A549 (cell line): ENCODE data around the gene CCDC160. TPM values are rescaled to one million over a fixed set of nuclear protein-coding genes. Genes with fewer than 3 reads are reported as not detected.
"Not testable (repeated sequence)": the region's sequence is repeated elsewhere in the genome, so short reads cannot be mapped to it uniquely, and the experiment has no call there.

ENCODE experiments used
- ATAC-seq, 2 experiments: fragments of 200-7000 bp in 1 of 2; fragments of >200 bp in 1 of 2; cut with Nextera tagmentation in 1 of 2; cut with Tn5 transposase in 1 of 2; 3 replicates each; pipeline versions ENCODE4 v1.8.0 to v1.9.1; 2018 to 2020; ENCODE audit warnings: mild to moderate bottlenecking in 1 of 2, moderate library complexity in 1 of 2
- CTCF ChIA-PET: fragments of 300-600 bp; sonication (Branson Sonifier 250); formaldehyde crosslinking; extraction: SDS; loops from one replicate; lab custom pipeline; 2021; ENCODE audit warnings: antibody characterized with exemption, inconsistent platforms; lab: Yijun Ruan, JAX
- POLR2A ChIA-PET: fragments of 350-600 bp; formaldehyde crosslinking; extraction: SDS; loops from one replicate; lab custom pipeline; 2021; ENCODE audit warnings: antibody characterized with exemption, inconsistent platforms; lab: Yijun Ruan, JAX
- DNase-seq, 2 experiments: peaks; one replicate each; pipeline versions ENCODE4 v3.0.0 to v3.0.0-alpha.2; 2011 to 2016; ENCODE audit warnings: low read depth in 1 of 2, low spot score in 1 of 2
- FAIRE-seq: peaks from 2 replicates; lab custom pipeline; 2011; peaks lifted over from hg19 to GRCh38; lab: Jason Lieb, UNC
- H3K27ac ChIP-seq, 2 experiments: fragments of >200 bp; sonication (Bioruptor Twin); formaldehyde crosslinking; 3 replicates each; pipeline ENCODE4 v1.5.1; 2016 to 2017
- H3K4me1 ChIP-seq: fragments of >200 bp; sonication (Bioruptor Twin); formaldehyde crosslinking; 3 replicates; pipeline ENCODE4 v1.6.1; 2016
- H3K4me2 ChIP-seq: fragments of >200 bp; sonication (Bioruptor Twin); formaldehyde crosslinking; 3 replicates; pipeline ENCODE4 v1.6.1; 2016
- H3K4me3 ChIP-seq: fragments of >200 bp; sonication (Bioruptor Twin); formaldehyde crosslinking; 3 replicates; pipeline ENCODE4 v1.5.1; 2016
- H3K9me3 ChIP-seq: fragments of >200 bp; sonication (Bioruptor Twin); formaldehyde crosslinking; 3 replicates; pipeline ENCODE4 v1.6.1; 2016
- CBX2 ChIP-seq: fragments of 200-600 bp; sonication (generic); IDR thresholded peaks from 2 replicates; pipeline ENCODE4 v1.6.1; 2016; ENCODE audit warnings: low read depth, mild to moderate bottlenecking, borderline replicate concordance
- CBX8 ChIP-seq: fragments of 200-600 bp; sonication (generic); IDR thresholded peaks from 2 replicates; pipeline ENCODE4 v1.6.1; 2016
- CHD2 ChIP-seq: fragments of 150-350 bp; IDR thresholded peaks from 2 replicates; pipeline ENCODE4 v1.6.1; 2014; ENCODE audit warnings: low read length; ENCODE audit not compliant: partially characterized antibody
- CHD4 ChIP-seq: fragments of 200-600 bp; sonication (generic); IDR thresholded peaks from 2 replicates; pipeline ENCODE4 v1.6.1; 2016; ENCODE audit warnings: antibody characterized with exemption, mild to moderate bottlenecking, borderline replicate concordance
- FOXS1 ChIP-seq: fragments of 250-450 bp; sonication (Bioruptor Pico); IDR thresholded peaks from 2 replicates; pipeline ENCODE4 v1.5.0; 2020; ENCODE audit warnings: mild to moderate bottlenecking, moderate library complexity
- GATA3 ChIP-seq: IDR thresholded peaks from 2 replicates; pipeline ENCODE4 v1.6.1; 2012; ENCODE audit warnings: borderline replicate concordance
- HES2 ChIP-seq: fragments of >200 bp; sonication (Bioruptor Twin); formaldehyde crosslinking; IDR thresholded peaks from 2 replicates; pipeline ENCODE4 v1.6.1; 2016
- JUN ChIP-seq, 2 experiments: fragments of >200 bp; sonication (Bioruptor Twin); formaldehyde crosslinking; IDR thresholded peaks; 2 replicates in 1 of 2; 3 replicates in 1 of 2; pipeline ENCODE4 v1.6.1; 2016 to 2017
- JUNB ChIP-seq: fragments of >200 bp; sonication (Bioruptor Twin); formaldehyde crosslinking; IDR thresholded peaks from 2 replicates; pipeline ENCODE4 v1.6.1; 2016
- KDM1A ChIP-seq: fragments of 200-600 bp; sonication (generic); IDR thresholded peaks from 2 replicates; pipeline ENCODE4 v1.6.1; 2016; ENCODE audit warnings: low read depth, mild to moderate bottlenecking
- MAX ChIP-seq: IDR thresholded peaks from 2 replicates; pipeline ENCODE4 v1.6.1; 2012
- MAZ ChIP-seq: fragments of 150-350 bp; IDR thresholded peaks from 2 replicates; pipeline ENCODE4 v1.6.1; 2014; ENCODE audit warnings: antibody characterized with exemption, low read depth, low read length, borderline replicate concordance
- POLR2AphosphoS2 ChIP-seq: conservative IDR thresholded peaks from 2 replicates; pipeline ENCODE4 v1.6.1; 2012; ENCODE audit warnings: low read length, improper control_type of control experiment, inconsistent platforms
- RAD21 ChIP-seq, 2 experiments: fragments of >200 bp in 1 of 2; sonication (Bioruptor Twin) in 1 of 2; formaldehyde crosslinking in 1 of 2; IDR thresholded peaks in 1 of 2; conservative IDR thresholded peaks in 1 of 2; 2 replicates in 1 of 2; 3 replicates in 1 of 2; pipeline ENCODE4 v1.6.1; 2012 to 2018; ENCODE audit warnings: inconsistent platforms in 1 of 2
- RFX5 ChIP-seq: fragments of 450-650 bp; IDR thresholded peaks from 2 replicates; pipeline ENCODE4 v1.7.1; 2014; ENCODE audit warnings: antibody characterized with exemption, mild to moderate bottlenecking, moderate library complexity
- SMC3 ChIP-seq: fragments of >200 bp; sonication (Bioruptor Twin); formaldehyde crosslinking; IDR thresholded peaks from 3 replicates; pipeline ENCODE4 v1.6.1; 2018; ENCODE audit warnings: inconsistent platforms
- TFCP2L1 ChIP-seq: fragments of 250-450 bp; sonication (Bioruptor Pico); IDR thresholded peaks from 2 replicates; pipeline ENCODE4 v1.5.0; 2021; ENCODE audit warnings: mild to moderate bottlenecking
- TP53 ChIP-seq: fragments of 250-450 bp; sonication (Bioruptor Pico); IDR thresholded peaks from 2 replicates; pipeline ENCODE4 v1.5.0; 2021; ENCODE audit warnings: mild to moderate bottlenecking, moderate library complexity
- ZC3H11A ChIP-seq: fragments of 450-650 bp; IDR thresholded peaks from 2 replicates; pipeline ENCODE4 v1.6.1; 2014; ENCODE audit warnings: antibody characterized with exemption, mild to moderate bottlenecking
- ZFP36 ChIP-seq: fragments of 450-650 bp; IDR thresholded peaks from 2 replicates; pipeline ENCODE4 v1.6.1; 2014; ENCODE audit warnings: borderline replicate concordance; ENCODE audit not compliant: partially characterized antibody
- WGBS: methylation state at CpG from one replicate; pipeline ENCODE4 v1.1.6; 2017; ENCODE audit errors: missing lambda C conversion rate; 5-methylcytosine and 5-hydroxymethylcytosine counted together
- polyA plus RNA-seq, 4 experiments: library from polyadenylated mRNA; depleted of rRNA in 3 of 4; stranded (reverse); fragments of >200 nt; fragmentation: RNase III in 1 of 4; extraction: RNeasy Plus Mini Kit Qiagen cat#74134 plus additional on column Dnase treatment in 1 of 4; gene quantifications; 2 replicates in 3 of 4; 3 replicates in 1 of 4; pipeline ENCODE4 v1.2.3, GENCODE V29; 2011 to 2017

CCDC160 gene
- polyA plus RNA-seq, 2 of the 4 experiments (the other 2 are of a cell fraction) = 0.09 TPM; not detected in 1

GRCh38 chrX:134194915-134195314, 42.1 kb upstream of the CCDC160 start:
- WGBS = 58% methylated on average over 6 of the region's 6 CpGs
- Histone ChIP-seq H3K4me2 (no peak overlapping the region), H3K27ac (no peak overlapping the region), H3K9me3 (no peaks in the 10 kb centered on the region), H3K4me3 (no peak overlapping the region), H3K4me1 (no peaks in the 10 kb centered on the region)
- DNase-seq (no peak), ATAC-seq (no peak), FAIRE-seq (no peak)
- no peak for TF ChIP-seq MAX
- TF ChIP-seq POLR2AphosphoS2 = no peak
- CTCF ChIA-PET = no interaction called here
- POLR2A ChIA-PET = no interaction called here

GRCh38 chrX:134202561-134202960, 34.4 kb upstream of the CCDC160 start:
- Histone ChIP-seq H3K4me2 (no peak overlapping the region), H3K27ac (no peak overlapping the region), H3K4me3 (no peak overlapping the region), H3K9me3 (no peaks in the 10 kb centered on the region), H3K4me1 (no peaks in the 10 kb centered on the region)
- no peak for DNase-seq
- 0% methylated on average over 1 of the region's 1 CpG for WGBS
- ChIA-PET CTCF (interaction anchor here (1.1 kb wide), 1 partner anchor 15 kb away, joined by 3 read pairs; no protein-coding TSS in a partner anchor), POLR2A (no interaction called here)
- TF ChIP-seq ZFP36 (no peak), KDM1A (no peak), GATA3 (no peak), CHD2 (no peak)
- FAIRE-seq = no peak
- no peak for ATAC-seq

GRCh38 chrX:134206221-134206620, 30.8 kb upstream of the CCDC160 start:
- FAIRE-seq = no peak
- ATAC-seq = no peak
- no peaks in the 10 kb centered on the region for H3K4me1 ChIP-seq
- peaks cover 6% of the 10 kb centered on the region; the same call in 1 of the 3 replicates for H3K9me3 ChIP-seq
- no peak for TF ChIP-seq RAD21 (conservative IDR thresholded peaks at IDR 0.05 in 1 of 2, IDR thresholded peaks at IDR 0.05 in 1 of 2)
- TF ChIP-seq HES2 = no peak
- TF ChIP-seq CBX2 = no peak
- TF ChIP-seq CBX8 = no peak
- no peak for TF ChIP-seq JUNB
- H3K27ac ChIP-seq = no peak overlapping the region
- DNase-seq = no peak
- ChIA-PET POLR2A (no interaction called here), CTCF (no interaction called here)
- H3K4me3 ChIP-seq = no peak overlapping the region
- WGBS = 3% methylated on average over 3 of the region's 3 CpGs
- H3K4me2 ChIP-seq = no peak overlapping the region

- no peak overlapping the region for H3K4me3 ChIP-seq
- ChIA-PET POLR2A (no interaction called here), CTCF (no interaction called here)
- no peak overlapping the region for H3K27ac ChIP-seq
- H3K9me3 ChIP-seq = peaks cover 6% of the 10 kb centered on the region; the same call in 1 of the 3 replicates
- no peak overlapping the region for H3K4me2 ChIP-seq
- no peaks in the 10 kb centered on the region for H3K4me1 ChIP-seq
- no peak for TF ChIP-seq JUN (IDR thresholded peaks at IDR 0.05)
- ATAC-seq = no peak
- no peak for FAIRE-seq
- no peak for DNase-seq
Observed at GRCh38 chrX:134210465-134210864, 26.5 kb upstream of the CCDC160 start.

GRCh38 chrX:134235236-134235635, 1.7 kb upstream of the CCDC160 start:
- H3K27ac ChIP-seq = no peak overlapping the region
- no peaks in the 10 kb centered on the region for H3K9me3 ChIP-seq
- ATAC-seq = no peak
- WGBS = 59% methylated on average over 4 of the region's 4 CpGs
- H3K4me2 ChIP-seq = no peak overlapping the region
- TF ChIP-seq TFCP2L1 (CRISPR knock-in tag) = no peak
- TF ChIP-seq CHD4 = no peak
- no peak for TF ChIP-seq FOXS1
- TF ChIP-seq JUN (IDR thresholded peaks at IDR 0.05) = no peak
- TF ChIP-seq GATA3 = no peak
- no peak for TF ChIP-seq RFX5
- no peak for TF ChIP-seq TP53 (CRISPR knock-in tag)
- TF ChIP-seq ZC3H11A = no peak
- no peak for TF ChIP-seq SMC3
- no peak for TF ChIP-seq MAZ
- H3K4me3 ChIP-seq = no peak overlapping the region
- no peak for DNase-seq
- no peak for FAIRE-seq
- POLR2A ChIA-PET = no interaction called here
- CTCF ChIA-PET = no interaction called here
- H3K4me1 ChIP-seq = no peaks in the 10 kb centered on the region

- POLR2A ChIA-PET, H3K4me1 ChIP-seq, DNase-seq, FAIRE-seq, H3K4me2 ChIP-seq, H3K9me3 ChIP-seq, ATAC-seq, H3K4me3 ChIP-seq, H3K27ac ChIP-seq, CTCF ChIA-PET: not testable (repeated sequence)
- 96% methylated on average over 9 of the region's 9 CpGs for WGBS
Observed at GRCh38 chrX:134238144-134238543, 1.2 kb downstream of the CCDC160 start.
